ENCODE data around the gene DAP3.

DNA sequence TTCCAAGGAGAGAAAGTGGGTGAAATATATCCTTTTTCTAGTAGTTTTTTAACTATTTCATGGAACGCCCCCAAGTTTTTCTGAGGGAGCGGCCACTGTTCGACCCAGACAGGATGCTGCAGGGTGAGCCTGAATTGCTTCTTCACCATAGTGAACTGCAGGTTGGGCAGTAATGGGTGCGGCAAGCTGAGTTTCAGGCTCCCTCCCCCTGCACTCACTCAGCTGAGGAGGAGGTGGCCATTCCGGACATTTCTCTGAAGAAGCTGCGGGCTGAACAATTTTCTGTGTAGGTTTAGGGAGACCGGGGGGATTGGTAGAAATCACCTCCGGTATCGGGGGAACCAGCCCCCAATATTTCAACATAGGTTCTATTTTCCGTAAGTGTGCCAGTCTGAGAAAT lies 8.2 kb downstream of the DAP3 start:
- TF ChIP-seq GATA3 (IDR thresholded peaks at IDR 0.05; ENCODE audit: low read depth, low read length) (no peak), GATA2 (IDR thresholded peaks at IDR 0.05; ENCODE audit: low read depth, low read length) (no peak)
